SHP77 (cell line): ENCODE measurements around the gene ITIH3.
"Not testable (repeated sequence)": the region's sequence is repeated elsewhere in the genome, so short reads cannot be mapped to it uniquely, and the experiment has no call there.

Experiments
- DNase-seq, 2 experiments: peaks; one replicate each; lab custom pipeline; 2025; lab: John Stamatoyannopoulos, UW

The ITIH3 gene, protein sequence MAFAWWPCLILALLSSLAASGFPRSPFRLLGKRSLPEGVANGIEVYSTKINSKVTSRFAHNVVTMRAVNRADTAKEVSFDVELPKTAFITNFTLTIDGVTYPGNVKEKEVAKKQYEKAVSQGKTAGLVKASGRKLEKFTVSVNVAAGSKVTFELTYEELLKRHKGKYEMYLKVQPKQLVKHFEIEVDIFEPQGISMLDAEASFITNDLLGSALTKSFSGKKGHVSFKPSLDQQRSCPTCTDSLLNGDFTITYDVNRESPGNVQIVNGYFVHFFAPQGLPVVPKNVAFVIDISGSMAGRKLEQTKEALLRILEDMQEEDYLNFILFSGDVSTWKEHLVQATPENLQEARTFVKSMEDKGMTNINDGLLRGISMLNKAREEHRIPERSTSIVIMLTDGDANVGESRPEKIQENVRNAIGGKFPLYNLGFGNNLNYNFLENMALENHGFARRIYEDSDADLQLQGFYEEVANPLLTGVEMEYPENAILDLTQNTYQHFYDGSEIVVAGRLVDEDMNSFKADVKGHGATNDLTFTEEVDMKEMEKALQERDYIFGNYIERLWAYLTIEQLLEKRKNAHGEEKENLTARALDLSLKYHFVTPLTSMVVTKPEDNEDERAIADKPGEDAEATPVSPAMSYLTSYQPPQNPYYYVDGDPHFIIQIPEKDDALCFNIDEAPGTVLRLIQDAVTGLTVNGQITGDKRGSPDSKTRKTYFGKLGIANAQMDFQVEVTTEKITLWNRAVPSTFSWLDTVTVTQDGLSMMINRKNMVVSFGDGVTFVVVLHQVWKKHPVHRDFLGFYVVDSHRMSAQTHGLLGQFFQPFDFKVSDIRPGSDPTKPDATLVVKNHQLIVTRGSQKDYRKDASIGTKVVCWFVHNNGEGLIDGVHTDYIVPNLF

DNA sequence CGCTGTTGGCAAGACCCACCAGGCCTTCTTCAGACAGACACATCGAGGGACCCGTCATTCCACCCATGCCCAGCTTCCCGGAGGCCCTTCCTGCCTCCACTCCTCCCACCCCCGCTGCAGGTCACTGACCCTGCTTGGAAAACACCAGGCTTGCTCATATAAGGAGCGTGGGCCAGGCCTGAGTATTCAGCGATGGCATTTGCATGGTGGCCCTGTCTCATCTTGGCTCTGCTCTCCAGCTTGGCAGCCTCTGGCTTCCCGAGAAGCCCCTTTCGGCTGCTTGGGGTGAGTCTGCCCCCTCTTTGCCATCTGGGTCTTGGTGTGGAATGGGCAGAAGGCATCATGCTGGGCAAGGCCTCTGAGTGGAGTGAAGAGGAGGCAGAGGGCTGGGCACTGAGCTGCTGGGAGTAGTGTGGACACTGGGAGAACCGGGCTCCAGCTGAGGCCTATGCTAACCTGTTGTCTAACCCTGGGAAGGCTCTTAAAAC lies at the start of gene ITIH3:
Gene ITIH3, plus strand, starts transcription at position 185 of the 488 bp plus-strand sequence. Its CDS starts 8 bp downstream, at position 193.
- DNase-seq = no peak

DNA sequence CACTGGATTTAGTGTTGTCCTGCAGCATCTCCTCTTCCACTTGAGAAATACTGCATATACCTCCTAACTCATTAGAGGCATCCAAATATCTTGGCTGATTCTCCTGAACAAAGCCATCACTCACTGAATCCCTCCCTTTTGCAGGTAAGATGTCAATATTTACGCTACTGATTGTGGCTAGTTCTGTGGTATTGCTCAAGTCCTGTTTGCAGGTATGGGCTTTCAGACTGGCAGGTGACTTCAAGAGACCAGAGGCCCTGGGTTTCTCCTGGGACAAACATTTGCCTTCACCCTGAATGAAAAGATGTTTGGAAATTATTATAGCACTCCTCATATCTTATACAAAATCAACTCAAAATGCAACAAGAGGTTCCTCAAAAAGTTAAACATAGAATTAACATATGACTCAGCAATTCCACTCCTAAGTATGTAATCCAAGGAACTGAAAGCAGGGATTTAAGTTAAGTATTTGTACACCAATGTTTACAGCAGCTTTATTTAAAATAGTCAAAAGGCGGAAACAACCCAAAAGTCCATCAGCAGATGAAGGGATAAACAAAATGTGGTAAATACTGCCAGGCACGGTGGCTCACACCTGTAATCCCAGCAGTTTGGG lies 42.4 kb upstream of the ITIH3 start:
- no peak for DNase-seq

DNA sequence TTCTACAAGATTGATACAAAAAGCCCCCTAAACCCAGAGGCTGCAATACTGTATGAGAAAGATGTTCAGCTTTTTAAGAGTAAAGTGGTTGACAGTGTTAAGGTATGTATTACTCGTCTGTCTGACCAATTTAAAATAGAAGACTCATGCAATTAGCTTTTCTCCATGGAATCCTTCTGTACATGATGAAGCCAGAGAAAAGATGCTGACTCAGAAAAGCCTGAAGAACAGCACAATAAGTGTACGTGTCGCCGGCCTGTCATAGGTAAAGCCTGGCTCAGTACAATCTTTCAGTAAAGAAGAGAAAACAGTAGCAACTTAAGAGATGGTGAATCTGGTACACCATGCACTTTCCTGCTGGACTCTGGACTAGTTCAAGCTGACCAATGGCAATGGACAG lies 40.2 kb upstream of the ITIH3 start:
- DNase-seq = no peak

DNA sequence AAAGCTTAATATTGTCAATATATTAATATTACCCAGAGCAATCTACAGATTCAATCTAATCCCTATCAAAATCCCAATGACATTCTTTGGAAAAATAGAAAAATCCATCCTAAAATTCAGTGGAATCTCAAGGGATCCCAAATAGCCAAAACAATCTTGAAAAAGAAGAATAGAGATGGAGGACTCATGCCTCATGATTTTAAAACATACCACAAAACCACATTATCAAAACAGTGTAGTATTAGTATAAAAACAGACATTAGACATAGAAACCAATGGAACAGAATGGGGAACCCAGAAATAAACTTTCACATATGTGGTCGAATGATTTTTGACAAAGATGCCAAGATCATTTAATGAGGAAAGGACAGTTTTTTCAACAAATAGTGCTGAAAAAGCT lies 38.5 kb upstream of the ITIH3 start:
- DNase-seq = no peak

DNA sequence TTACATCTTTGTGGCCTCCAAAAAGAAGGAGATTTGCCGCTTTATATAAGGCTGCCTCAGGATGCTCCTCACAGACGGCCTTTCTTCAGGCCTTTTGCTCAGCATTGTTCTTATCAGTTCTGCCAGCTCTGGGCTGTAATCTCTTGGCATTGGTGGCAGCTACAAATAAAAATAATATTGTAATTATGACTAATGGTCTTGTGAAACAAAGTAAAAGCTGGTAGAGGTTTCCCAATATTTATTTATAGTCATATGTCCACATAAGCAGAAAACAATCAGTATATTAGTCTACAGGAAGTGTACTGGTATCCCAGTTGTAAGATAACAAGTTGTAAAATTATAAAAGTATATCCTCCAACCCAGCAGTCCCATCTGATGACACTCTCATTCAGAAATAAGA lies 31.1 kb upstream of the ITIH3 start:
- DNase-seq = no peak

DNA sequence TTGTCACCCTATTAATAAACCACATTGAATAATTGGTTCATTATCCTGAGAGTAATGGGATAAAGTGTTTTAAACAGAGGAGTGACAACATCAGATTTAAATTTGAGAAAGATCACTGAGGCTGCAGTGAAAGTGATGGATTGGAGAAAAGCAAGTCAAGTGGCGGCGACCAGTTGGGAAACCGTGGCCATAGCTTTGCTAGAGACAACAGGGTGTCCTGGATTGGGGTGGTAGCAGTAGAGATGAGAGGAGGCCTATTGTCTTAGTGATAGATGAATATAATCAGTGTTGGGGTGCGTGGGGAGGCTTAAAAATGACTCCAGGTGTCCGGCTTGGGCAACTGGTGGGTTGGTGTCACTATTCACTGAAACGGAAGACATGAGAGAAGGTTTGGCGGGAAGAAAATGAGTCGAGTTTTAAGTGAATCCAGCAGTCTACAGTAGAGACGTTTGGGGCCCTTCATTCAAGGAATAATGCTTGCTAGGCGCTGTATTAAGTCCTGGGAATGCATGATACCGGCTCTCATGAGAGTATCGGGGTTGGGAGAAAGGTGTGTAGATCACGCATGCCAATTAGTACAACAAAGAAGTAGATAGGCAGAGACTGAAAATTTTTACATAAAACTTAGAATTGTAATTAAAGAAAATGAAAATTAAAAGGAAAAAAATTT lies 24.7 kb upstream of the ITIH3 start:
- no peak for DNase-seq

DNA sequence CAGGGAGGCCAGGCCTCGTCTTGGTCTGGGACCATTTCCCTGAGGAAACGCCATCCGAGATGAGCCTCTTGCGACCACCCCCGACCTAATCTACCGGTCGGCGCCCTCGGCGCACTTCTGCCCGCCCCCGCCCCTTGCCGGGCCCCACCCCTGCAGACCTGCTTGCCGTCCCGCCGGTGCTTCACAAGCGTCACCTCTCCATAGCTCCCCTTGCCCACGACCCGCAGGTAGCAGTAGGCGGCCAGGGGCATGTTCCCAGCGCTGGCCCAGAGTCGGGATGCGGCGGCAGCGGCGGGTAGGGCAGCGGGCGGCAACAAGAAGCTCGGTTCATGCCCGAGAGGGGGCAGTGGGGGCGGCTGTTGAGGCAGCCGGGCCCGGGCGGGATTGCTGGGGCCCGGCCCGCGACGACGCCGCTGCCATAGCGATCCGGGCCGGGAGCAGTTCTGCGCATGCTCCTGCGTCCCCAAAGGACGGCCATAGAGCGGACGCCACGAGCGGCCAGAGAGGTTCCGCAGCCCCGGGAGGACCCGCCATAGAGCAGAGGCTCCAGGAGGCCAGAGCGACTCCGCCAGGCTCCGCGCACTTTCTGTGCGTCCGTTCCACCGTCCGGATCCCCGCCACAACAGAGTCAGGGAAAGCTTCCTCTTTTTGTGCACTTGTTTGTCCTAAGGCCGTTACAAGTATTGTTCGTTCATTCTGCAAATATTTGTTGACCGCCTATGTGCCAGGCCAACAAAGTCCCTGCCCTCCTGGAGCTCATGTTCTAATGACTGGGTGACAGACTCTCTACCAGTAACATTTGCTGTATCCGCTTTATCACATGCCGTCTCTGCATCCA lies 23.9 kb upstream of the ITIH3 start, which contains the start of gene NEK4:
Gene NEK4, minus strand, starts transcription at position 445 of the 838 bp plus-strand sequence. Its CDS starts 194 bp downstream, at position 251.
- peak; percentile 85 to 86 for DNase-seq

DNA sequence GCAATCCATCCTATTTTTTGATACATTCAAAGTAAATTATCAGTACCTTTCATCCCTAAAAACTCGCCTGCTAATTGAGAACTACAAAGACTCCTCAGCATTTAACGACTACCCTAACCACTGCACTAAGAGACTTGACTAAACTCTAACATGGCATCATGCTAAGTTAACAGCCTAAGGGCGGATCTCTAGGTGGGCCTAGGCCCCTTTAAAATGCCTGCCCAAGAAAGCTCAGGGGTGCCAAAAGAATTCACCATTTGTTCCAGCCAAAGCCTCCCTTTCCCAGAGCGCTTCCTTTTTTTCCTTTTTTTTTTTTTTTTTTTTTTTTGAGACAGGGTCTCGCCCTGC lies 23.3 kb upstream of the ITIH3 start:
- no peak for DNase-seq

DNA sequence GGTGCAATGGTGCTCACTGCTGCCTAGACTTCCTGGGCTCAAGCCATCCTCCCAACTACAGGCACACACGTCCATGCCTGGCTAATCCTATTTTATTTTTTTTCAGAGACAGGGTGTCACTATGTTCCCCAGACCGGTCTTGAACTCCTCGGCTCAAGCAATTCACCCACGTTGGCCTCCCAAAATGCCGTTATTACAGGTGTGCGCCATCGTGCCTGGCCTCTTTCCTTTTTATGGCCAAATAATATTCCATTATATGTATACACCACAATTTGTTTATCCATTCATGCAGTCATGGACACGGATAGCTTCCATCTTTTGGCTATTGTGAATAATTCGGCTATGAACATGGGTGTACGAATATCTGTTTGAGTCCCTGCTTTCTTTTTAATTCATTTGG lies 22.9 kb upstream of the ITIH3 start:
- no peak for DNase-seq

DNA sequence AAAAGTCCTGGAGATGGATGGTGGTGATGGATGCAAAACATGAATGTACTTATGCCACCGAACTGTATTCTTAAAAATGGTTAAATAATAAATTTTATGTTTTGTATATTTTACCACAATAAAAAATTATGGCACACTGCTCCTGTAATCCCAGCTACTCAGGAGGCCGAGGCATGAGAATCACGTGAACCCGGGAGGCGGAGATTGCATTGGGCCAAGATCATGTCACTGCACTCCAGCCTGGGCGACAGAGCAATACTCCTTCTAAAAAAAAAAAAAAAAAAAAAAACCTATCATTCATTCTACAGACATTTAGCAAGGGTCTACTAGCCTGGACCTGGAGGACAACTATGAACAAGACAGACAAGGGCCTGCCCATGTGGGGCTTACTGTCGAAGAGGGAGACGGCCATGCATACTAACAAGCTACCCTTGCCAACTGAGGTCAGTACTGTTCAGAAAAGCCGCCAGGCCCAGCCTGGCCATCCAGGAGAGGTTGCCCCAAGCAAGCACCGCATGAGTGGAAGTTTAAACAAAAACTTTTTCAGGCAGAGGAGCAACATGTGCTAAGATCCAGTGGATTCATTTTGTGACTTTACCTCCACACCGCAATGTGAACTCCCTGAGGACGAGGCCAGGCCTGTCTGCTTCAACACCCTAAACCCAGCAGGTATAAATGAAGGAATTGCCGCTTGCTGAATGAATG lies 21.1 kb upstream of the ITIH3 start:
- no peak for DNase-seq

DNA sequence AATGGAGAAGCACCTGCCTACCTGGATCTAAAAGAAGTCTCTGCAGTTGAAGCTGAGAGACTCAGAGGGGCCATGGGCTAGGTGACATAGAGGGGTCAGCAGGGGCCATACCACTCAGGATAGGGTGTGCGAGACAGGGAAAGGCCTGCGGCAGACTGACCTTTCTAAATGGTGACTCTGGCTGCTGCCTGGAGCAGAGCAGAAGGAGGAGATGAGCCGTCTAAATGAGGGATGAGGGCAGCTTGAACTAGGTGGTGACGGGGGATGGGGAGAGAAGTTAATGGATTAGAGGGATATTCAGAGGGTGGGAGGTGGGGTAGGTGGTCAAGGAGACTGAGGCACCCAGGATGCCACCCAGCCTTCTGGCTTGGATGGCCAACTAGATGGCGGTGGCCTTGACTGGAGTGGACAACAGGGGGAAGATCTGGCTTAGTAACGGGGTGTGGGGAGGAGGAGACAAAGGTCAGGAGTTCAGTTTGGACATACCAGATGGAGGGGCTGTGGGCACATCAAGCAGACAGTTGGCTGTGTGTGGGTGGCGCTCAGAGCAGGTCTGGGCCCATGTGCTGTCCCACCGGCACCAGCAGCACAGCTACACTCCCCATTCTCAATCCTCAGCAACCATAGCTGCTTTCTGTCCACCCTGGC lies 20.4 kb upstream of the ITIH3 start:
- no peak for DNase-seq

DNA sequence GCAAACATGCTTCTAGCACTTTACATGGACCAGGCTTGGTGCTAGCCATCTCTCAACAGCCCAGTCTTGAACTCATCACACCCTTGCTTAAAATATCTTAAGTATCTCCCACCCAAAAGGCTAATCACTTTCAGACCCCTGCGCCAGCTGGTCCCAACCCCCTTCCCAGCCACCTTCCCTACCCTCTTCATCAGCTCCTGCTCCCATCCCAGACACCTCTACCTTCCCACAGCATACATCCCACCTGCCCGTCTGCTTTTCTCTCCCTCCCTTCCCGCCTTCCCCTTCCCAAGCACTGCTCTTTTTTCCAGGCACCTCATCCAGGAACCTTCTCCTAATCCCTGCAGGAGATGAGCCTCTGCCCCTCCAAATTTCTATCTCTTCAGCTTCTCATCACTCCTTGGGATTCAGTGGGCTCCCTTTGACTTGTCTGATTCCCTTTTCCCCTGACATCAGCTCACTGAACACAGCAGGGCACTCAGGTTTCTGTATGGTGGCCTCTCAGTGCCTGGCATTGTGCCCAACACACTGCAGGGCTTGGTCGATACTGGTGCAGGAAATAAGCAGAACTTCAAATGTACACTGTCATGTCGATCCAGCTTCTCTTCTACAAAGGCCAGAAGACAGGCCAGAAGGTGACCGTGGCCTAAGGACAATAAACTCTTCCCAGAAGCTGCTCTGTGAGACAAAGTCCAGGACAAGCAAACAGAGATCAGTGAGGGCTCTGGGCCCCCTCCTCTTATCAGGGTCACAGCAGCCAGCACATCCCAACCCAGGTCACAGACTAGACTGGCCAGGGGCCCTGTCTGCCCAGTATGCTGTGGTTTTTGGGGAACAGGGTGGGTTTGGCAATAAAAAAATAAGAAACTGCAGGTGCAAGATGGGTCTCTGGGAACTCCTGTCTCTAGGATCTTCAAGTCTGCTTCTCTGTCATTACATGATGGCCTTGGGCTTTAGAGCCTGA lies 19.4 kb upstream of the ITIH3 start:
- DNase-seq = peak; percentile 17 to 35

DNA sequence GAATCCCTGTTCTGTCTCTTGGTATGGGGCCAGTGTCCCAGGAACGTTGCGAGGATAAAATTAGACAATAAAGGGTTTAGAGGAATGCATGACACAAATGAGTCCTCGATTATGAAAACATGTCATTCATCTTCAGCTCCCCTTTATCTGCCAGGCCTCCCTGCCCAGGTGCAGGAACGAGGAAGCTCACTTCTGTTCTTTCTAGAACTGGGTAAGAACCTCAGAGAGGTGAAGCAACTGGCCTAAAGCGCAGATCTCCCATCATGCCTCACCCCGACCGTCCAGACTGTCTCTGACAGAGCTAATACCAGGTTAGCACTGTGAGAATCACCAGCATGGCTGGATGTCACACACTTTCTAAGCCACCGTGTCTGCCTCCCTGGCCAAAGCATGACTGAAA lies 18.7 kb upstream of the ITIH3 start:
- no peak for DNase-seq

DNA sequence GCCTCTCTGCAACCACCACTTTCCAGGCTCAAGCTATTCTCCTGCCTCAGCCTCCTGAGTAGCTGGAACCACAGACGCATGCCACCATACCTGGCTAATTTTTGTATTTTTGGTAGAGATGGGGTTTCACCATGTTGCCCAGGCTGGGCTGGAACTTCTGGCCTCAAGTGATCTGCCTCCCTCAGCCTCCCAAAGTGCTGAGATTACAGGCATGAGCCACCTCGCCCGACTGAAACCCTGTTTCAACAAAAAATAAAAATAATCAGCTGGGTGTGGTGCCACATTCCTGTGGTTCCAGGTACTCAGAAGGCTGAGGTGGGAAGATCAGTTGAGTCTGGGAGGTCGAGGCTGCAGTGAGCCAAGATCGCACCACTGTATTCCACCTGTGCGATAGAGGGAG lies 18.1 kb upstream of the ITIH3 start:
- not testable (repeated sequence) for DNase-seq

DNA sequence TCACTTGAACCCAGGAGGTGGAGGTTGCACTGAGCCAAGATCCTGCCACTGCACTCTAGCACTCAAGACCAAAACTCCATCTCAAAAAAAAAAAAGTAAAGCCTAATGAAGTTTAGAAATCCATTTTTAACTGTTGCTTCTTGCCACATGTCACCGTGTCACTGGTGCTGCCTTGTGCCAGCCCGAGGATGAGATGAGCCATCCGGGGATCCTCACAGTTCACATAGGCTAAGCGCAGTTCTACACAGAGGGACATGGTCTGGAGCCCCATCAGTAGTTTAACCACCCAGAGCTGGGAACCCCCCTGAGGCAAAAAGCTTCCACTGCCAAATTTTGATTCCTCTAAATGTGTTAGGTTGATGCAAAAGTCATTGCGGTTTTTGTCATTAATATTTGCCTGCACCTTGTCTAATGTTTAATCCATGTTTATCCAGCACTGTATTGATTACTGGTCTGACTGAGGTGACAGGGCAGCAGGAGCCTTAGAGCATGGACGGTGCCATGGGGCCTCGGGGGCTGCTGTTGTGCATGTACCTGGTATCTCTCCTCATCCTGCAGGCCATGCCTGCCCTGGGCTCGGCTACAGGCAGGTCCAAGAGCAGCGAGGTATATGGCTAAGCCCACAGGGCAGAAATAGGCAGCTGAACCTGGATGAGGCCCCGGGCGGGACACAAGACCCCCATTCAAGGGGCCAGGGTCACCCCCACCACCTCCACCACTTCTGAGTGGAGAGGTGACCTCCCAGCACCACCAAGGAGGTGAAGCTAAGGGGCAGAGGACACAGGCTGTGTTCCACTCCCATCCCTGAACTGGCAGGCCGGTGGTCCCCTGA lies 17.3 kb upstream of the ITIH3 start, which contains the start of gene ITIH1:
Gene ITIH1, plus strand, starts transcription at position 473 of the 832 bp plus-strand sequence. Its CDS starts 17 bp downstream, at position 490.
- DNase-seq = no peak

DNA sequence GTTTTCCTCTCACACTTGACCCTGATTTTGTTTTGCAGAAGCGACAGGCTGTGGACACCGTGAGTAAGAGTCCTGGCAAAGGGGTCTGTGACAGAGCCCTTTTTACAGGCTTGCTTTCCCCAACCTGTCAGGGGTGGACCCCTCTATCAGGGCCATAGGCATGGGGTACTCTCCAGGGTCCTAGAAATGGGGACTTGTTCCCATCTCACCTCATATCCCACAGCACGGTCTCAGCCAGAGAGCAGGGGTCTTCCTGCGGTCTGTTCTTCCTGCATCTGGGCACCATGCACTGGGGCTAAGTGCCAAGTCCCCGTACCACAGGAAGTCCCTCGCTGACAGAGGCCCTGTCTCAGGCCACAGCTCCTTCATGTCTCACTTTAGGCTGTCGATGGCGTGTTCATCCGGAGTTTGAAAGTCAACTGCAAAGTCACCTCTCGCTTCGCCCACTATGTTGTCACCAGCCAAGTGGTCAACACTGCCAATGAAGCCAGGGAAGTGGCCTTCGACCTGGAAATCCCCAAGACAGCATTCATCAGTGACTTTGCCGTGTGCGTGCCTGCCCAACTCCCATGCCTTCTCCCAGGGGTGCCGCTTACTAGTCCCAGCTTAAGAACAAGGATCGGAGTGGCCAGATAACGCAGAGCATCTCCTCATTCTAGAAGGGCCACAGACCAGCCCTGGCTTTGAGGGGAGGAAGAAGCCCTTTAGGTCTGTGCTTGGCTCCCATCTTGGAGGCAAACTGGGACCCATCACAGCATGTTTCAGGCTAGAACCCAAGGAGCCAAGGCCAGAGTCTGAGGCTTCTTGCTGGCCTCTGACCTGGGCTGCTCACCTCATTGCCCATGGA lies 16.4 kb upstream of the ITIH3 start:
- no peak for DNase-seq
